Tibial nerve (tissue), 4 donors: Measurements from ENCODE around the gene TMEM72. TPM values are rescaled to one million over a fixed set of nuclear protein-coding genes. Genes with fewer than 3 reads are reported as not detected.

ENCODE experiments used
- DNase-seq, 2 donors: peaks; one replicate each; pipeline ENCODE4 v3.0.0-alpha.2; 2019; ENCODE audit warnings: low spot score in 2 of 2
- H3K27ac ChIP-seq, 4 donors: fragments of 200-600 bp; sonication (generic) in 3 of 4; one replicate each; pipeline ENCODE4 v1.5.1; 2017 to 2019; ENCODE audit warnings: mild to moderate bottlenecking in 1 of 4
- H3K27me3 ChIP-seq, 2 donors: fragments of 200-600 bp; sonication (generic) in 1 of 2; one replicate each; pipeline versions ENCODE4 v1.5.1 to v1.6.0; 2017 to 2019
- H3K36me3 ChIP-seq, 3 donors: fragments of 200-600 bp; sonication (generic); one replicate each; pipeline ENCODE4 v1.5.1; 2018 to 2019
- H3K4me1 ChIP-seq, 4 donors: fragments of 200-600 bp; sonication (generic) in 3 of 4; one replicate each; pipeline ENCODE4 v1.5.1; 2017 to 2019
- H3K4me3 ChIP-seq, 4 donors: fragments of 200-600 bp; sonication (generic) in 3 of 4; one replicate each; pipeline ENCODE4 v1.5.1; 2017 to 2019; ENCODE audit warnings: mild to moderate bottlenecking in 1 of 4, moderate library complexity in 1 of 4
- H3K9me3 ChIP-seq, 4 donors: fragments of 200-600 bp; sonication (generic) in 3 of 4; one replicate each; pipeline ENCODE4 v1.5.1; 2017 to 2019
- CTCF ChIP-seq, 5 experiments: fragments of 200-600 bp in 3 of 5; fragments of 450-650 bp in 2 of 5; sonication (generic) in 3 of 5; IDR thresholded peaks; one replicate each; pipeline ENCODE4 v1.5.1; 2016 to 2019; ENCODE audit warnings: antibody characterized with exemption in 5 of 5, mild to moderate bottlenecking in 3 of 5, moderate library complexity in 2 of 5
- EP300 ChIP-seq, 2 donors: sonication (generic); formaldehyde crosslinking; IDR thresholded peaks; one replicate each; pipeline ENCODE4 v1.6.1; 2017; ENCODE audit warnings: antibody characterized with exemption in 2 of 2, mild to moderate bottlenecking in 1 of 2
- POLR2A ChIP-seq, 2 donors: fragments of 450-650 bp; IDR thresholded peaks; one replicate each; pipeline ENCODE4 v1.6.1; 2017; ENCODE audit warnings: antibody characterized with exemption in 2 of 2, mild to moderate bottlenecking in 2 of 2, moderate library complexity in 2 of 2
- WGBS, 2 donors: methylation state at CpG; one replicate each; pipeline ENCODE4 v1.1.5; 2018; 5-methylcytosine and 5-hydroxymethylcytosine counted together
- total RNA-seq, 4 donors: library from RNA; depleted of rRNA; stranded (reverse); fragments of >200 nt; gene quantifications; one replicate each; pipeline ENCODE4 v1.1.0, GENCODE V29; 2016

The TMEM72 gene
- total RNA-seq, 4 donors from 2014 or later: 0.20 to 0.21 TPM; not detected in 2

- Histone ChIP-seq H3K9me3 (no peaks in the 10 kb centered on the region), H3K27ac (peak overlapping the region; percentile 86 to 97 (median 92)), H3K27me3 (no peaks in the 10 kb centered on the region), H3K4me3 (peak overlapping the region; percentile 47 to 70 (median 56)), H3K4me1 (peaks cover 3 to 76% (median 54%) of the 10 kb centered on the region in 4 donors), H3K36me3 (peaks cover 0 to 48% (median 6%) of the 10 kb centered on the region in 3 donors)
- peak in 1 of 2 donors; percentile 80 for TF ChIP-seq EP300 (IDR thresholded peaks at IDR 0.05)
- TF ChIP-seq POLR2A (IDR thresholded peaks at IDR 0.05): peak; percentile 2 to 20
- TF ChIP-seq CTCF (IDR thresholded peaks at IDR 0.05): peak in 1 of 5 experiments; percentile 15
- DNase-seq: peak in 1 of 2 donors; percentile 73
- WGBS, 2 donors: 24 to 37% methylated on average over 5 to 9 of the region's 10 CpGs
Observed at GRCh38 chr10:44975431-44976331, 64.5 kb downstream of the TMEM72 start.

GRCh38 chr10:44976352-44977198 lies 65.4 kb downstream of the TMEM72 start:
- Histone ChIP-seq H3K27ac (peak overlapping the region; percentile 86 to 97 (median 92)), H3K4me1 (peaks cover 3 to 77% (median 62%) of the 10 kb centered on the region in 4 donors), H3K36me3 (peaks cover 0 to 39% (median 6%) of the 10 kb centered on the region in 3 donors), H3K9me3 (no peaks in the 10 kb centered on the region), H3K4me3 (peak overlapping the region; percentile 47 to 70 (median 56)), H3K27me3 (no peaks in the 10 kb centered on the region)
- no peak for DNase-seq
- WGBS, 2 donors: 63 to 69% methylated on average over 7 to 9 of the region's 9 CpGs
- TF ChIP-seq POLR2A (IDR thresholded peaks at IDR 0.05) (peak in 1 of 2 donors; percentile 19), EP300 (IDR thresholded peaks at IDR 0.05) (peak in 1 of 2 donors; percentile 76), CTCF (IDR thresholded peaks at IDR 0.05) (no peak)

- H3K27me3 ChIP-seq: no peaks in the 10 kb centered on the region
- H3K9me3 ChIP-seq: no peaks in the 10 kb centered on the region
- WGBS, 2 donors: 43 to 44% methylated on average over 19 to 24 of the region's 25 CpGs
- peak overlapping the region; percentile 47 to 70 (median 56) for H3K4me3 ChIP-seq
- H3K27ac ChIP-seq: peak overlapping the region; percentile 86 to 97 (median 92)
- peaks cover 3 to 80% (median 71%) of the 10 kb centered on the region in 4 donors for H3K4me1 ChIP-seq
- H3K36me3 ChIP-seq: peaks cover 0 to 37% (median 6%) of the 10 kb centered on the region in 3 donors
- DNase-seq: no peak
- TF ChIP-seq EP300 (IDR thresholded peaks at IDR 0.05) (peak in 1 of 2 donors; percentile 50), POLR2A (IDR thresholded peaks at IDR 0.05) (peak in 1 of 2 donors; percentile 24), CTCF (IDR thresholded peaks at IDR 0.05) (no peak)
Observed at GRCh38 chr10:44977287-44978212, 66.4 kb downstream of the TMEM72 start.

GRCh38 chr10:44978213-44978569 lies 67.1 kb downstream of the TMEM72 start:
- TF ChIP-seq POLR2A (IDR thresholded peaks at IDR 0.05) (no peak), EP300 (IDR thresholded peaks at IDR 0.05) (no peak), CTCF (IDR thresholded peaks at IDR 0.05) (no peak)
- 18 to 25% methylated on average over 4 of the region's 4 CpGs for WGBS, 2 donors

More at GRCh38 chr10:44978213-44978569, 67.1 kb downstream of the TMEM72 start:
- Histone ChIP-seq H3K27me3 (no peaks in the 10 kb centered on the region), H3K4me1 (peaks cover 3 to 79% (median 67%) of the 10 kb centered on the region in 4 donors), H3K9me3 (no peaks in the 10 kb centered on the region), H3K4me3 (peak overlapping the region; percentile 47 to 70 (median 56)), H3K27ac (peak overlapping the region; percentile 86 to 97 (median 92)), H3K36me3 (peaks cover 0 to 37% (median 6%) of the 10 kb centered on the region in 3 donors)
- no peak for DNase-seq
